Spleen (tissue), 11 donors: ENCODE results near the gene PIAS4. TPM values are rescaled to one million over a fixed set of nuclear protein-coding genes. Genes with fewer than 3 reads are reported as not detected.

Source experiments
- DNase-seq: peaks from one replicate; pipeline ENCODE4 v3.0.0-alpha.2; 2020
- H3K27ac ChIP-seq, 8 donors: fragments of 200-600 bp; sonication (generic) in 7 of 8; 1 replicate in 4 of 8; 2 replicates in 4 of 8; pipeline versions ENCODE4 v1.5.0 to v1.8.0; 2016 to 2021; ENCODE audit warnings: inconsistent platforms in 4 of 8, mild to moderate bottlenecking in 4 of 8, moderate library complexity in 1 of 8
- H3K27me3 ChIP-seq, 7 donors: fragments of 200-600 bp; sonication (generic) in 6 of 7; replicated peaks in 1 of 7; 1 replicate in 4 of 7; 2 replicates in 3 of 7; pipeline versions ENCODE4 v1.5.0 to v1.8.0; 2016 to 2021; ENCODE audit warnings: inconsistent platforms in 3 of 7, mild to moderate bottlenecking in 1 of 7
- H3K36me3 ChIP-seq, 6 donors: fragments of 200-600 bp; sonication (generic) in 5 of 6; 1 replicate in 4 of 6; 2 replicates in 2 of 6; pipeline versions ENCODE4 v1.5.0 to v1.8.0; 2016 to 2021; ENCODE audit warnings: inconsistent platforms in 2 of 6
- H3K4me1 ChIP-seq, 6 donors: fragments of 200-600 bp; sonication (generic) in 5 of 6; 1 replicate in 3 of 6; 2 replicates in 3 of 6; pipeline versions ENCODE4 v1.5.0 to v1.8.0; 2016 to 2021; ENCODE audit warnings: inconsistent platforms in 3 of 6
- H3K4me3 ChIP-seq, 8 donors: fragments of 200-600 bp; sonication (generic) in 7 of 8; 1 replicate in 4 of 8; 2 replicates in 4 of 8; pipeline versions ENCODE4 v1.5.0 to v1.8.0; 2016 to 2021; ENCODE audit warnings: inconsistent platforms in 4 of 8, mild to moderate bottlenecking in 4 of 8, moderate library complexity in 2 of 8
- H3K9me3 ChIP-seq, 8 donors: fragments of 200-600 bp; sonication (generic) in 7 of 8; 1 replicate in 4 of 8; 2 replicates in 4 of 8; pipeline versions ENCODE4 v1.5.0 to v1.8.0; 2016 to 2021; ENCODE audit warnings: inconsistent platforms in 4 of 8
- POLR2A ChIP-seq, 3 donors: fragments of 450-650 bp; IDR thresholded peaks; one replicate each; pipeline ENCODE4 v1.5.1; 2017; ENCODE audit warnings: antibody characterized with exemption in 3 of 3, mild to moderate bottlenecking in 1 of 3
- POLR2AphosphoS5 ChIP-seq, 3 donors: sonication (generic); formaldehyde crosslinking; IDR thresholded peaks; one replicate each; pipeline ENCODE4 v1.5.1; 2017; ENCODE audit warnings: antibody characterized with exemption in 3 of 3
- WGBS, 5 donors: extraction: QIAGEN DNeasy Blood & Tissue Kit in 3 of 5; methylation state at CpG; one replicate each; pipeline versions ENCODE4 v1.1.5 to v1.1.7; 2013 to 2018; 5-methylcytosine and 5-hydroxymethylcytosine counted together
- intact Hi-C: fragments of 100-400 bp; cut with DNase I; formaldehyde crosslinking; loops from one replicate; pipeline ENCODE4 v1.15.0; 2023; ENCODE audit warnings: low total_unique reads
- polyA plus RNA-seq, 3 donors: library from polyadenylated mRNA; stranded (reverse); fragments of 200-250 nt; gene quantifications; one replicate each; pipeline ENCODE4 v1.2.1, GENCODE V29; 2013
- total RNA-seq, 7 donors: library from RNA; depleted of rRNA in 3 of 7; stranded (reverse); fragments of >200 nt in 3 of 7; fragmentation: NEBNext Ultra II Directional in 4 of 7; extraction: Animal tissue kit (Norgen Biotek cat#: 25700) in 4 of 7; gene quantifications; one replicate each; pipeline versions ENCODE4 v1.1.0 to v1.2.1, GENCODE V29; 2016 to 2021
- TF ChIP-seq, protein P1 (sequence below), 11 experiments: fragments of 200-600 bp in 7 of 11; fragments of 450-650 bp in 4 of 11; sonication (generic) in 4 of 11; IDR thresholded peaks in 8 of 11; conservative IDR thresholded peaks in 3 of 11; 1 replicate in 7 of 11; 2 replicates in 4 of 11; pipeline versions ENCODE4 v1.4.0 to v1.8.0; 2016 to 2021; ENCODE audit warnings: antibody characterized with exemption in 11 of 11, inconsistent platforms in 4 of 11, mild to moderate bottlenecking in 1 of 11
- donor health status: healthy with polysubstance abuse.
- donor health status: DM: no; HTN: no; CAD: no; lungs with moderate emphysema.
- donor health status: DM: no; HTN: no; CAD: no.
- donor health status: Bipolar disorder and iron deficiency.
- donor health status: healthy.
- donor health status: DM: no; HTN: no; CAD: no.
- donor health status: DM: yes; HTN: yes; CAD: no.

Gene PIAS4
- total and polyA plus RNA-seq, 10 donors, result 6.2 to 30.5 (median 22.3) TPM

DNA sequence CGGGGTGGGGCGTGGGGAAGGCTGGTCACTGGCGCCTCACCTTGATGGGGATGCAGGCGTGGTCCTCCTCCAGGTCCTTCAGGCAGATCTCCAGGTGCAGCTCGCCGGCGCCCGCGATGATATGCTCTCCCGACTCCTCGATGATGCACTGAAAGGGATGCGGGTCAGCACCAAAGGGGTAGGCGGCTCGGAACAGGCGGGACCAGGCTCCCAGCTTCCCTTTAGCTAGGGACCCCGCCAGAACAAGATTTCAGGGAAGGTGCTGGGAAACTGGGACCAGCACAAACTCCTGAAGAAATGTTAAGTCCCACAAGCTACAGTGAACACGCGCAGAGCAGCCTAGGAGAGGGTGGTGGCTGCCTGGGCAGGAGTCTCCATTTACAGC is 28.3 kb upstream of the PIAS4 start:
- DNase-seq, result no peak
- no peak overlapping the region for H3K27ac ChIP-seq
- no peaks in the 10 kb centered on the region for H3K9me3 ChIP-seq
- peaks cover 12 to 81% (median 45%) of the 10 kb centered on the region in 6 donors for H3K4me1 ChIP-seq
- TF ChIP-seq POLR2AphosphoS5 (IDR thresholded peaks at IDR 0.05), result peak in 1 of 3 donors; percentile 1
- TF ChIP-seq, protein P1, sequence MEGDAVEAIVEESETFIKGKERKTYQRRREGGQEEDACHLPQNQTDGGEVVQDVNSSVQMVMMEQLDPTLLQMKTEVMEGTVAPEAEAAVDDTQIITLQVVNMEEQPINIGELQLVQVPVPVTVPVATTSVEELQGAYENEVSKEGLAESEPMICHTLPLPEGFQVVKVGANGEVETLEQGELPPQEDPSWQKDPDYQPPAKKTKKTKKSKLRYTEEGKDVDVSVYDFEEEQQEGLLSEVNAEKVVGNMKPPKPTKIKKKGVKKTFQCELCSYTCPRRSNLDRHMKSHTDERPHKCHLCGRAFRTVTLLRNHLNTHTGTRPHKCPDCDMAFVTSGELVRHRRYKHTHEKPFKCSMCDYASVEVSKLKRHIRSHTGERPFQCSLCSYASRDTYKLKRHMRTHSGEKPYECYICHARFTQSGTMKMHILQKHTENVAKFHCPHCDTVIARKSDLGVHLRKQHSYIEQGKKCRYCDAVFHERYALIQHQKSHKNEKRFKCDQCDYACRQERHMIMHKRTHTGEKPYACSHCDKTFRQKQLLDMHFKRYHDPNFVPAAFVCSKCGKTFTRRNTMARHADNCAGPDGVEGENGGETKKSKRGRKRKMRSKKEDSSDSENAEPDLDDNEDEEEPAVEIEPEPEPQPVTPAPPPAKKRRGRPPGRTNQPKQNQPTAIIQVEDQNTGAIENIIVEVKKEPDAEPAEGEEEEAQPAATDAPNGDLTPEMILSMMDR (IDR thresholded peaks at IDR 0.05 in 8 of 11, conservative IDR thresholded peaks at IDR 0.05 in 3 of 11), result no peak
- H3K27me3 ChIP-seq, result no peaks in the 10 kb centered on the region
- H3K4me3 ChIP-seq, result no peak overlapping the region
- H3K36me3 ChIP-seq, result peaks cover 22 to 95% (median 94%) of the 10 kb centered on the region in 6 donors
- 91 to 96% (median 95%) methylated on average over 17 to 18 of the region's 18 CpGs for WGBS, 5 donors
- intact Hi-C loops, result no loop called here

DNA sequence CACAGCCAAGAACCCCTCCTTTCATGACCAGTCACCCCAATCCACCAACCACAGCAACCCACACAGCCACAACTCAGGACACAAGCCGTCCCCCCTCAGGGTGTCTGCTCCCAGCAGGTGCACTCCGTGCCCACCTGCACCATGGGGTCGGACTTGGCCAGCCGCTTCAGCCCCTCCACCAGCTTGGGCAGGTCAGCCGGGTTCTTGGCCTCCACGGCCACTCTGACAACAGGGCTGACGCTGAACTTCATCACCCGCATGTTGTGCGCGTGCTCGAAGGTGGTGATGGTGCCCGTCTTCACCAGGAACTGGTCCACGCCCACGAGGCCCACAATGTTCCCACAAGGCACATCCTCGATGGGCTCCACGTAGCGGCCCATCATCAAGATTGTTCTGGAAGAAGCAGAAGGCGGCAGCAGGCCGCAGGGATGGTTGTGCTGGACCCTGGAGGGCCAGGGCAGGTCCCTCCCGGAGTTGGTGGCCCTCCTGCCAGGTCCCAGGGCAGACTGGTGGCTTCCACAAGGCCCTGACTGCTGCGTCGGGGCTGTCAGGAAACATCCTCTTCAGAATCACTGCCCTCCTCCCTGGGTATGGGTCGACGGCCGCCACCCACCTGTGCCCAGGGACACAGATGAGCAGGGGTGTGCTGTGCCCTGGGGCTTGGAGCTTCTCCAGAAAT is 27.7 kb upstream of the PIAS4 start:
- Histone ChIP-seq H3K27ac (no peak overlapping the region), H3K9me3 (no peaks in the 10 kb centered on the region), H3K4me3 (no peak overlapping the region), H3K36me3 (peaks cover 22 to 97% (median 95%) of the 10 kb centered on the region in 6 donors), H3K27me3 (no peaks in the 10 kb centered on the region), H3K4me1 (peaks cover 12 to 86% (median 48%) of the 10 kb centered on the region in 6 donors)
- no peak for DNase-seq
- intact Hi-C loops, result no loop called here
- 84 to 93% (median 88%) methylated on average over 18 to 25 of the region's 25 CpGs for WGBS, 5 donors
- TF ChIP-seq POLR2A (IDR thresholded peaks at IDR 0.05) (no peak), POLR2AphosphoS5 (IDR thresholded peaks at IDR 0.05) (peak; percentile 58 to 82 (median 61))
- TF ChIP-seq, protein P1 (IDR thresholded peaks at IDR 0.05 in 8 of 11, conservative IDR thresholded peaks at IDR 0.05 in 3 of 11), result no peak

DNA sequence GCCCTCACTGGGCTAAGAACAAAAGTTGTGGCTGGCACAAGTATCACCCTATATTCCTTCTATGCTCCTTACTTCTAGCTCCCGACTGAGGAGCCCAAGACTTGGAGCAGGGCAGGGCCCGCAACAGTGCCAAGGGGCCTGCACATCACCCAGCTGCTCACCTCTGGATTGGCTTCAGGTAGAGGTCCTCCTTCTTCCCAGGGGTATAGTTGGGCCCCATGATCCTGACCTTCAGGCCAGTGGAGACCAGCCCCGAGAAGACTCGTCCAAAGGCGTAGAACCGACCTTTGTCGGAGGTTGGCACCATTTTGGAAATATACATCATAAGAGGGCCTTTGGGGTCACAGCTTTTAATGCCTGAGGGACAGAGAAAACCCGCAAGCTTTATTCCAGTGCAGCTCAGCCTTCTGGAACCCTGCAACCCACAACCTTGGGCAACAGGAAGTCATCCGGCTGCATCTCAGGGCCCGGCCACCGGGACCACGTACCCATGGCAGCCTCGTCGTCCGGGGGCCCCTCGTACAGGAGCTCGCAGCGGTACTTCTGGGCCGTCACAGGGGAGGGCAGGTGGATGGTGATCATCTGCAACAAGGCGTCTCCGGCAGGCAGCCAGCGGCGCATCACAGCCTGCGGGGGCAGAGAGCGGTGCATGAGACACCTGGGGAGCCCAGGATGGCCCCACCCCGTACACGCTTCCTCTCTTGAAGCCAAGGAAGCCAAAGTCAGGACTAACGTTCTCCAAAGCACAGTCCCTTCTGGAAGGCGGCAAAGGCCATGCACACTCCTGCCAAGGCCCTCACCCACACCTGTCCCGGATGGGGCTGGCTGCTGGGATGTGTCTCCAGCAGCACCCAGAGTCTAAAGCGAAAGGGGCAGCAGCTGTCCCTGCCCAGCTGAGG is 26.9 kb upstream of the PIAS4 start:
- DNase-seq, result no peak
- TF ChIP-seq POLR2A (IDR thresholded peaks at IDR 0.05) (no peak), POLR2AphosphoS5 (IDR thresholded peaks at IDR 0.05) (peak in 2 of 3 donors; percentile 45 to 73)
- TF ChIP-seq, protein P1 (IDR thresholded peaks at IDR 0.05 in 8 of 11, conservative IDR thresholded peaks at IDR 0.05 in 3 of 11), result no peak
- WGBS, 5 donors, result 65 to 87% (median 77%) methylated on average over 17 to 31 of the region's 31 CpGs
- intact Hi-C loops, result no loop called here
- H3K36me3 ChIP-seq, result peaks cover 22 to 89% (median 87%) of the 10 kb centered on the region in 6 donors
- no peak overlapping the region for H3K4me3 ChIP-seq
- H3K27me3 ChIP-seq, result no peaks in the 10 kb centered on the region
- peaks cover 15 to 87% (median 52%) of the 10 kb centered on the region in 6 donors for H3K4me1 ChIP-seq
- no peaks in the 10 kb centered on the region for H3K9me3 ChIP-seq
- peak overlapping the region in 1 of 8 donors; percentile 24 for H3K27ac ChIP-seq

DNA sequence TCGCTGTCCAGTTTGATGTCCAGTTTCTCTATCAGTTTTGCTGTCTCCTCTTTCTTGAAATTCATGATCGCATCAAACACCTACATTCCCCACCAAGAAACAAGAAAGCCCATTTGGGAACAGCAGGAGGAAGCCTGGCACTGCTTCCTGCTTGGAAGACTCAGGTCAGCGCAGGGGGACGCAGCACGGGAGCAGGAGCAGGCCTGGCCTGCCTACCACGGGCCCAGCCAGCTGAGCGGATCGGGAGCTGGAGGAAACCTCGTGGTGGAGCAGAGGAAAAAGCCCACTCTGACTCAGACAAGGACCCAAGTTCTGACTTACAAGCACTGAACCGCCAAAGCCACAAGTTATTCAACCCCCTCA is 26.2 kb upstream of the PIAS4 start:
- H3K27me3 ChIP-seq, result no peaks in the 10 kb centered on the region
- WGBS, 5 donors, result 83 to 90% (median 89%) methylated on average over 9 to 10 of the region's 10 CpGs
- TF ChIP-seq, protein P1 (IDR thresholded peaks at IDR 0.05 in 8 of 11, conservative IDR thresholded peaks at IDR 0.05 in 3 of 11), result no peak
- peak in 1 of 3 donors; percentile 7 for TF ChIP-seq POLR2AphosphoS5 (IDR thresholded peaks at IDR 0.05)
- H3K9me3 ChIP-seq, result no peaks in the 10 kb centered on the region
- peaks cover 21 to 88% (median 59%) of the 10 kb centered on the region in 6 donors for H3K4me1 ChIP-seq
- H3K36me3 ChIP-seq, result peaks cover 22 to 82% (median 80%) of the 10 kb centered on the region in 6 donors
- H3K4me3 ChIP-seq, result no peak overlapping the region
- intact Hi-C loops, result no loop called here
- no peak for DNase-seq
- H3K27ac ChIP-seq, result peak overlapping the region in 1 of 8 donors; percentile 24
